Measurements from ENCODE around the gene SOCS7.

DNA sequence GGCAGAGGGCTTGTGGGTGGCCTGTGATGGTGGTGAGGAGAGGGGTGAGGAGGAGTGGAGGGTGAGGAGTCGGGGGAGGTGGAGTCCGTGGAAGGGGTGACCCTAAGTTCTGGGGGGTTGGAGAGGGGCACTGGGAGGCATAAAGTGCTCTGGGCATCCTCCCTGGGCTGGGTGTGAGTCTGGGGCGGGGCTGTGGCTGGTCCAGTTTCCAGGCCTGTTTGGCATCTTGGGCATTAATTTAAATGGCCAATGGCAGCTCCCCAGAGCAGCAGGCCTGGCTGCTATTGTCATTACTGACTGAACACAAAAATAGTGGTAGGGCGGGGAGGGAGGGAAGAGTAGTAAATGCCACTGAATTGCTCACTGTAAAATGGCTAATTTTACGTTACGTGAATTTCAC is 68.9 kb downstream of the SOCS7 start:
- TF ChIP-seq POLR2A (IDR thresholded peaks at IDR 0.05), result no peak
- TF ChIP-seq, protein P1, sequence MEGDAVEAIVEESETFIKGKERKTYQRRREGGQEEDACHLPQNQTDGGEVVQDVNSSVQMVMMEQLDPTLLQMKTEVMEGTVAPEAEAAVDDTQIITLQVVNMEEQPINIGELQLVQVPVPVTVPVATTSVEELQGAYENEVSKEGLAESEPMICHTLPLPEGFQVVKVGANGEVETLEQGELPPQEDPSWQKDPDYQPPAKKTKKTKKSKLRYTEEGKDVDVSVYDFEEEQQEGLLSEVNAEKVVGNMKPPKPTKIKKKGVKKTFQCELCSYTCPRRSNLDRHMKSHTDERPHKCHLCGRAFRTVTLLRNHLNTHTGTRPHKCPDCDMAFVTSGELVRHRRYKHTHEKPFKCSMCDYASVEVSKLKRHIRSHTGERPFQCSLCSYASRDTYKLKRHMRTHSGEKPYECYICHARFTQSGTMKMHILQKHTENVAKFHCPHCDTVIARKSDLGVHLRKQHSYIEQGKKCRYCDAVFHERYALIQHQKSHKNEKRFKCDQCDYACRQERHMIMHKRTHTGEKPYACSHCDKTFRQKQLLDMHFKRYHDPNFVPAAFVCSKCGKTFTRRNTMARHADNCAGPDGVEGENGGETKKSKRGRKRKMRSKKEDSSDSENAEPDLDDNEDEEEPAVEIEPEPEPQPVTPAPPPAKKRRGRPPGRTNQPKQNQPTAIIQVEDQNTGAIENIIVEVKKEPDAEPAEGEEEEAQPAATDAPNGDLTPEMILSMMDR (IDR thresholded peaks at IDR 0.05), result no peak

Measured in heart left ventricle (tissue), 13 donors.